Thyroid gland (tissue), 4 donors: ENCODE results near the gene CAMKMT. TPM values are rescaled to one million over a fixed set of nuclear protein-coding genes. Genes with fewer than 3 reads are reported as not detected.

Experiments used
- DNase-seq, 2 donors: peaks; one replicate each; pipeline ENCODE4 v3.0.0-alpha.2; 2019
- H3K27ac ChIP-seq, 3 donors: fragments of 200-600 bp; sonication (generic); 1 replicate in 2 of 3; 2 replicates in 1 of 3; pipeline ENCODE4 v1.5.1; 2016 to 2019; ENCODE audit warnings: mild to moderate bottlenecking in 1 of 3, moderate library complexity in 1 of 3
- H3K27me3 ChIP-seq: fragments of 200-600 bp; sonication (generic); one replicate; pipeline ENCODE4 v1.5.1; 2019
- H3K36me3 ChIP-seq, 2 donors: fragments of 200-600 bp; sonication (generic); one replicate each; pipeline ENCODE4 v1.5.1; 2016 to 2019
- H3K4me1 ChIP-seq, 2 donors: fragments of 200-600 bp; sonication (generic); one replicate each; pipeline ENCODE4 v1.5.1; 2017 to 2019
- H3K4me3 ChIP-seq, 3 donors: fragments of 200-600 bp; sonication (generic); replicated peaks in 1 of 3; 1 replicate in 2 of 3; 2 replicates in 1 of 3; pipeline ENCODE4 v1.5.1; 2016; ENCODE audit warnings: mild to moderate bottlenecking in 1 of 3
- H3K9me3 ChIP-seq: fragments of 200-600 bp; sonication (generic); one replicate; pipeline ENCODE4 v1.5.1; 2017
- CTCF ChIP-seq, 6 experiments: fragments of 200-600 bp in 3 of 6; fragments of 450-650 bp in 3 of 6; sonication (generic) in 3 of 6; IDR thresholded peaks; one replicate each; pipeline ENCODE4 v1.5.1; 2016 to 2019; ENCODE audit warnings: antibody characterized with exemption in 6 of 6, mild to moderate bottlenecking in 2 of 6, inconsistent platforms in 1 of 6, moderate library complexity in 1 of 6
- POLR2A ChIP-seq, 2 donors: fragments of 450-650 bp; IDR thresholded peaks; one replicate each; pipeline ENCODE4 v1.6.1; 2017; ENCODE audit warnings: antibody characterized with exemption in 2 of 2, mild to moderate bottlenecking in 2 of 2, moderate library complexity in 1 of 2
- WGBS, 2 donors: methylation state at CpG; one replicate each; pipeline ENCODE4 v1.1.5; 2017; 5-methylcytosine and 5-hydroxymethylcytosine counted together
- intact Hi-C: fragments of 100-400 bp; cut with DNase I; formaldehyde crosslinking; loops from one replicate; pipeline ENCODE4 v1.15.1; 2023
- total RNA-seq, 4 donors: library from RNA; depleted of rRNA; stranded (reverse); fragments of >200 nt; gene quantifications; one replicate each; pipeline ENCODE4 v1.2.3, GENCODE V29; 2016

CAMKMT gene
- total RNA-seq, 4 donors from 2014 or later, result 13.5 to 23.7 (median 17.2) TPM

DNA sequence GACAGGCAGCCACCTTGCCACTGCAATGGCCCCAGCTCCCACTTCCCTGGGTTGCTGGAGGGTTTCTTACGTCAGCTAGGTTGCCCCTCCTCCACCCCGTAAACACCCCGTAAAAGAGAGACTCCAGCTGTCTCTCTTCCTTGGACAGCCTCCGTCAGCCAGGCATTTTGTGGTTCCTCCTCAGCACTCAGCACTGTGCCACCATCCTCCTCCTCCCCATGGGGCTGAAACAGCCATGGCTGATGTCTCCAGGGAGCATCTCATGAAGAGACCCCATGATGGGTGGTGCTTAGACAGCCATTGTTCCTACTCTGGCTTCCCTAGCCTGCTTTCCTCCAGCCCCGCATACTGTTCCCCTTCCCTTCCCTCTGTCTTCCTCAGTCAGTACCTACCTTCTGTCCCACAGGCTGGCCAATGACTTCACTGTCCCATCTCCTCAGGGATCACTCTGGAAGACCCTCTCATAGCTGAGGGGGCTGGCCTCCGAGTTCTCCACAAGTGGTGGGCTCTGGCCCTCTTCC lies 436.5 kb downstream of the CAMKMT start:
- H3K27ac ChIP-seq, result no peak overlapping the region
- H3K4me1 ChIP-seq, result peaks cover 5 to 17% of the 10 kb centered on the region in 2 donors
- H3K36me3 ChIP-seq, result no peaks in the 10 kb centered on the region
- TF ChIP-seq CTCF (IDR thresholded peaks at IDR 0.05) (no peak), POLR2A (IDR thresholded peaks at IDR 0.05) (no peak)
- intact Hi-C loops, result no loop called here
- WGBS, 2 donors, result 80 to 89% methylated on average over 6 of the region's 6 CpGs
- no peak overlapping the region for H3K4me3 ChIP-seq
- no peak for DNase-seq
- no peaks in the 10 kb centered on the region for H3K9me3 ChIP-seq
- H3K27me3 ChIP-seq, result peaks cover 15% of the 10 kb centered on the region

- H3K4me1 ChIP-seq, result peaks cover 5 to 17% of the 10 kb centered on the region in 2 donors
- intact Hi-C loops, result no loop called here
- peaks cover 15% of the 10 kb centered on the region for H3K27me3 ChIP-seq
- TF ChIP-seq POLR2A (IDR thresholded peaks at IDR 0.05), result no peak
- TF ChIP-seq CTCF (IDR thresholded peaks at IDR 0.05), result no peak
- 87 to 94% methylated on average over 3 of the region's 3 CpGs for WGBS, 2 donors
- H3K36me3 ChIP-seq, result no peaks in the 10 kb centered on the region
- no peak overlapping the region for H3K4me3 ChIP-seq
- DNase-seq, result no peak
- no peak overlapping the region for H3K27ac ChIP-seq
- no peaks in the 10 kb centered on the region for H3K9me3 ChIP-seq
These were observed 437.4 kb downstream of the CAMKMT start for GRCh38 chr2:44799105-44799504.

DNA sequence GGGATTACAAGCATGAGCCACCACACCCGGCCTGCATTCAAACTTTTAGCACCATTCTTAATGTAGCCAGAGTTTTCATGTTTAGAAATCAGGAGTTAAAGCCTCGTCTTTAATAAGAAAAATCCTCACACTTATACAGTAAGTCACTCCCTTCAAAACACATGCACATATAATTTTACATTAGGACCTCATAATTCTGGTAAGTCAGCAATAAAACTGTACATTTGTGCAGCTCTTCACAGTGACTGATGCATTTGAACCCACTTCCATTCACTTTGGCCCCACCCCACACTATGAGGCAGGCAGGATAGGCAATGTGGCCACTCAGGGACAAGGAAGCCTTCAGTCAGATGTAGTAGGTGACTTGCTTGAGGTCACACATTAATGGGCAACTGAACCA lies 438.0 kb downstream of the CAMKMT start:
- peaks cover 5 to 17% of the 10 kb centered on the region in 2 donors for H3K4me1 ChIP-seq
- H3K9me3 ChIP-seq, result no peaks in the 10 kb centered on the region
- no peaks in the 10 kb centered on the region for H3K36me3 ChIP-seq
- no peak for TF ChIP-seq POLR2A (IDR thresholded peaks at IDR 0.05)
- no peak for TF ChIP-seq CTCF (IDR thresholded peaks at IDR 0.05)
- intact Hi-C loops, result no loop called here
- WGBS, 2 donors, result 89% methylated on average over 2 of the region's 2 CpGs
- no peak overlapping the region for H3K4me3 ChIP-seq
- no peak overlapping the region for H3K27ac ChIP-seq
- DNase-seq, result no peak
- H3K27me3 ChIP-seq, result peaks cover 15% of the 10 kb centered on the region

DNA sequence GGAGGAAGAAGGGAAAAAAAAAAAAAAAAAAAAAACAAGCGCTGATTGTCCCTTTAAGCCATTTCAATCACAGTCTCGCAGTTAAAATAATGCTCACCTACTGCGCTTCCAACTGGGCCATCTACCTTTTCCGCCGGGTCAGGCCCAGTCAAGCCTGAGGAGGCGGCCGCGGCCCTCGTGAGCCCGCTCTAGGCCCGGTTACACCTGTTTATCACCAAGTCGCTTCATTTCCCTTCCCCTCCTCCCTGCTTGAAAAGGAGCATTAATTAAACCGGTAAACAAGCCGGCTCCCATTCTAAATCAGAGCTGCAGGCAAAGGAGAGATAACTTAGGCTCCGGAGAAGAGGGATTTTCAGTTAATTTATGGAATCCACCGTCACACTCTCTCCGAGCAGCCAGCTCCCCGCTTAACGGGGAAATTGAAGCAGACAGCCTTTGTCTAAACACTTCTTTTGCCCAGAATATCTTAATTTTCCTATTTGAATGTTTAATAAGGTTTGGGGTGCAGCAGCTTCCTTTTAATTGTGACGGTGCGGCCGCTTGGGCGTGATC lies 439.6 kb downstream of the CAMKMT start:
- intact Hi-C loops, result no loop called here
- peaks cover 5 to 17% of the 10 kb centered on the region in 2 donors for H3K4me1 ChIP-seq
- no peak overlapping the region for H3K4me3 ChIP-seq
- H3K36me3 ChIP-seq, result no peaks in the 10 kb centered on the region
- peaks cover 19% of the 10 kb centered on the region for H3K27me3 ChIP-seq
- H3K27ac ChIP-seq, result no peak overlapping the region
- TF ChIP-seq CTCF (IDR thresholded peaks at IDR 0.05) (no peak), POLR2A (IDR thresholded peaks at IDR 0.05) (no peak)
- no peak for DNase-seq
- WGBS, 2 donors, result 31 to 34% methylated on average over 23 of the region's 23 CpGs
- no peaks in the 10 kb centered on the region for H3K9me3 ChIP-seq

DNA sequence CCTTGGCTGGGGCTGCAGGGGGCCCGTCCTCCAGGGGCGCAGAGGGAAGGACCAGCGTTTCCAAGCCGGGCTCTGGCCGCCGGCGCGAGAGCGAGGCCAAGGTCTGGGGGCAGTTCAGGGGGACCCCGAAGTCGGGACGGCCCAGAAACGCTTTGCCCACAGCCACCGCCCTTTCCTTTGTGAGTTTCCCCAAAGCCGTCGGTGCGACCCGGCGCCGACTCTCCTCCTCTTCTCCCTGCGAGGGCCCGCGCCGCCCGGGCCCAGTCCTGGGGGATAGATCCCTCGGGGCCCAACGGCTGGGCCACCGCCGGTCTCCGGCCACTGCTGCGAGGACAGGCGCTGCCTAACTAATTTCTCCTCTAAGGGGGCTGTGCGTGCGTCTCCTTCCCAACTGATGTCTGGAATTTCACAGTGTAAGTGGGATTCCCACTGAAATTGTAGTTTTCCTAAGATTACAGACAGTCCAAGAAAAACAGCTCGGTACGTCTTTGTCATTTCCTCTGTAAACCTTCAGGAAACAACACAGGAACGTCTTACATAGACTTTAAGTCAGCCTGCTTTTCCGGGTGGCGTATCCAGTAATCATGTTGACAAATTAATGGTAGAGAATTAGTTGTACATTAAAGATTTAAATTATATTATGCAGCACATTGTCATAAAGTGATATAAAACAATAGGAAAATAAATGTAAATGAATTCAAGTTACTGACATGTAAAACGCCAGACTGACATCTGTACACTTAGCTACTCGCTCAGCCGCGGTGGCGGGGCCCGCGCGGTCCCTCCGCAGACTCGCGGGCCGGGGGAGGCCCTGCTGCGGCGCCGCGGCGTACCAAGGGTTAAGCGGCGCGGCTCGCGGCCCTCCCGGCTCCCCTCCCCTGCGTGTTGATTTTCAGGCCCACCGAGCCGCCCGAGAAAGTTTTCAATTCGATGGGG lies 440.4 kb downstream of the CAMKMT start:
- peak overlapping the region in 1 of 3 donors; percentile 11 for H3K4me3 ChIP-seq
- no peaks in the 10 kb centered on the region for H3K9me3 ChIP-seq
- no peak overlapping the region for H3K27ac ChIP-seq
- WGBS, 2 donors, result 5 to 6% methylated on average over 49 to 63 of the region's 67 CpGs
- H3K36me3 ChIP-seq, result no peaks in the 10 kb centered on the region
- no peak for DNase-seq
- peaks cover 5 to 17% of the 10 kb centered on the region in 2 donors for H3K4me1 ChIP-seq
- peaks cover 19% of the 10 kb centered on the region for H3K27me3 ChIP-seq
- TF ChIP-seq CTCF (IDR thresholded peaks at IDR 0.05) (no peak), POLR2A (IDR thresholded peaks at IDR 0.05) (no peak)
- intact Hi-C loops, result no loop called here
